Osteoblast (primary cell): ENCODE data around the gene PRPF6. TPM values are rescaled to one million over a fixed set of nuclear protein-coding genes. Genes with fewer than 3 reads are reported as not detected.

Source experiments
- DNase-seq: peaks from one replicate; pipeline ENCODE4 v3.0.0; 2011; ENCODE audit warnings: low spot score, mixed read lengths; ENCODE audit not compliant: insufficient read length; ENCODE audit errors: missing footprints
- H2AFZ ChIP-seq: 2 replicates; pipeline ENCODE4 v1.6.0; 2011; ENCODE audit warnings: mild to moderate bottlenecking, low read length
- H3K27ac ChIP-seq: 2 replicates; pipeline ENCODE4 v1.5.1; 2011; ENCODE audit warnings: mild to moderate bottlenecking, low read depth, low read length, moderate library complexity
- H3K27me3 ChIP-seq: 2 replicates; pipeline ENCODE4 v1.6.0; 2012; ENCODE audit warnings: mild to moderate bottlenecking, control low read depth, inconsistent platforms, low read length, moderate library complexity; ENCODE audit not compliant: insufficient read depth
- H3K36me3 ChIP-seq: 2 replicates; pipeline ENCODE4 v1.5.1; 2011; ENCODE audit warnings: mild to moderate bottlenecking, low read length, control low read depth, moderate library complexity; ENCODE audit not compliant: insufficient read depth
- H3K4me1 ChIP-seq: 2 replicates; pipeline ENCODE4 v1.5.1; 2011; ENCODE audit warnings: mild to moderate bottlenecking, low read length, control low read depth, moderate library complexity; ENCODE audit not compliant: insufficient read depth
- H3K4me2 ChIP-seq: 2 replicates; pipeline ENCODE4 v1.6.0; 2011; ENCODE audit warnings: mild to moderate bottlenecking, low read length; ENCODE audit not compliant: insufficient read depth
- H3K4me3 ChIP-seq: fragments of 200-600 bp; sonication (generic); 3 replicates; pipeline ENCODE4 v1.5.1; 2012; ENCODE audit warnings: mild to moderate bottlenecking, low read length, inconsistent platforms; ENCODE audit not compliant: insufficient read depth
- H3K79me2 ChIP-seq: 2 replicates; pipeline ENCODE4 v1.6.0; 2012; ENCODE audit warnings: mild to moderate bottlenecking, low read length, control low read depth, inconsistent platforms; ENCODE audit not compliant: insufficient read depth
- H3K9me3 ChIP-seq: 2 replicates; pipeline ENCODE4 v1.5.1; 2011; ENCODE audit warnings: low read depth, low read length, control low read depth
- H4K20me1 ChIP-seq: 2 replicates; pipeline ENCODE4 v1.6.0; 2012; ENCODE audit warnings: mild to moderate bottlenecking, low read length, control low read depth; ENCODE audit not compliant: insufficient read depth
- total RNA-seq: library from RNA; depleted of rRNA; stranded (reverse); fragments of >200 nt; gene quantifications from 2 replicates; pipeline ENCODE4 v1.2.3, GENCODE V29; 2012
- TF ChIP-seq, protein P1 (sequence below): IDR thresholded peaks from 2 replicates; pipeline ENCODE4 v1.5.1; 2011; ENCODE audit warnings: mild to moderate bottlenecking, low read depth, low read length, moderate library complexity; ENCODE audit errors: extremely low read depth

Gene PRPF6
- total RNA-seq, 1 donor: 56.1 TPM

DNA sequence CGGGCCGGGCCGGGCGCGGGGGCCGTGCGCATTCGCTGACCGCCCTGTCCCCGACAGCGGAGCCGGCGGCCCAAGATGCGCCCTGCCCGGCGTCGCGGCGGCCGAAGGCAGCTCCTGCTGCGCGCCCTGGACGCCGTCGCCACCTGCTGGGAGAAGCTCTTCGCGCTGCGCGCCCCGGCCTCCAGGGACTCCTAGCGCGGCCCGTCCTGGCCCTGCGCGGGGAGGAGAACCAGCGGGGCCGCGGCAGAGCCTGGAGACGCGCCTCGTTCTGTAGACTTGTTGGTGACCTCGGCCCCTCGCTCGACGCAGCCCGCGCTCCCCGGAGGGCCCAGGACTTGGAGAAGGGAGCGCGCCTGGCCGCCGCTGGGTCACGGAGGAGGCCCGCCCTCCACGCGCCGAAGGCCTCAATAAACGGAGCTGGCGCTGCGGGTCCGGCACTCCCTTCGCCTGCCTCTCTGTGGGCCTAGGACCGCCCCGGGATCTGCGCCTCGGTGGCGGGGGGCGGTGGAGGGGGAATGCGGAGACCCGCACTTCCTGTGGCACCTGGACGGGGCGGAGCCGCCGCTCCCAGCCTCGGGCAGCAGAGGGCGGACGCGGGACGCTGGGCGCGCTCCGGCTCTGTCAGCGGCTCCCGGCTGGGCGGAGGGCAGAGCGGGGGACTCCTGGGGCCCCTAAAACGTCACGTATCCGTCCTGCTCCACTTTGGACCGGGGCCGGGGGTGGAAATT is 57.8 kb downstream of the PRPF6 start:
- no peaks in the 10 kb centered on the region for H3K4me1 ChIP-seq
- no peak overlapping the region for H3K27ac ChIP-seq
- H3K4me3 ChIP-seq: peak overlapping the region; percentile 57
- peak overlapping the region; percentile 54 for H3K4me2 ChIP-seq
- H3K27me3 ChIP-seq: peaks cover 49% of the 10 kb centered on the region
- H2AFZ ChIP-seq: no peak overlapping the region
- peaks cover 13% of the 10 kb centered on the region for H4K20me1 ChIP-seq
- peak; percentile 99 for DNase-seq
- TF ChIP-seq, protein P1, sequence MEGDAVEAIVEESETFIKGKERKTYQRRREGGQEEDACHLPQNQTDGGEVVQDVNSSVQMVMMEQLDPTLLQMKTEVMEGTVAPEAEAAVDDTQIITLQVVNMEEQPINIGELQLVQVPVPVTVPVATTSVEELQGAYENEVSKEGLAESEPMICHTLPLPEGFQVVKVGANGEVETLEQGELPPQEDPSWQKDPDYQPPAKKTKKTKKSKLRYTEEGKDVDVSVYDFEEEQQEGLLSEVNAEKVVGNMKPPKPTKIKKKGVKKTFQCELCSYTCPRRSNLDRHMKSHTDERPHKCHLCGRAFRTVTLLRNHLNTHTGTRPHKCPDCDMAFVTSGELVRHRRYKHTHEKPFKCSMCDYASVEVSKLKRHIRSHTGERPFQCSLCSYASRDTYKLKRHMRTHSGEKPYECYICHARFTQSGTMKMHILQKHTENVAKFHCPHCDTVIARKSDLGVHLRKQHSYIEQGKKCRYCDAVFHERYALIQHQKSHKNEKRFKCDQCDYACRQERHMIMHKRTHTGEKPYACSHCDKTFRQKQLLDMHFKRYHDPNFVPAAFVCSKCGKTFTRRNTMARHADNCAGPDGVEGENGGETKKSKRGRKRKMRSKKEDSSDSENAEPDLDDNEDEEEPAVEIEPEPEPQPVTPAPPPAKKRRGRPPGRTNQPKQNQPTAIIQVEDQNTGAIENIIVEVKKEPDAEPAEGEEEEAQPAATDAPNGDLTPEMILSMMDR: peak; percentile 43
- H3K9me3 ChIP-seq: no peaks in the 10 kb centered on the region
- no peaks in the 10 kb centered on the region for H3K79me2 ChIP-seq
- H3K36me3 ChIP-seq: peaks cover 6% of the 10 kb centered on the region

- Histone ChIP-seq H2AFZ (no peak overlapping the region), H3K79me2 (no peaks in the 10 kb centered on the region), H3K27me3 (peaks cover 49% of the 10 kb centered on the region), H4K20me1 (peaks cover 8% of the 10 kb centered on the region), H3K36me3 (no peaks in the 10 kb centered on the region), H3K9me3 (no peaks in the 10 kb centered on the region), H3K27ac (no peak overlapping the region), H3K4me3 (peak overlapping the region; percentile 57), H3K4me2 (peak overlapping the region; percentile 54), H3K4me1 (no peaks in the 10 kb centered on the region)
- DNase-seq: peak; percentile 88
- TF ChIP-seq, protein P1: no peak
Measured at GRCh38 chr20:64039293-64040160, 58.6 kb downstream of the PRPF6 start.

DNA sequence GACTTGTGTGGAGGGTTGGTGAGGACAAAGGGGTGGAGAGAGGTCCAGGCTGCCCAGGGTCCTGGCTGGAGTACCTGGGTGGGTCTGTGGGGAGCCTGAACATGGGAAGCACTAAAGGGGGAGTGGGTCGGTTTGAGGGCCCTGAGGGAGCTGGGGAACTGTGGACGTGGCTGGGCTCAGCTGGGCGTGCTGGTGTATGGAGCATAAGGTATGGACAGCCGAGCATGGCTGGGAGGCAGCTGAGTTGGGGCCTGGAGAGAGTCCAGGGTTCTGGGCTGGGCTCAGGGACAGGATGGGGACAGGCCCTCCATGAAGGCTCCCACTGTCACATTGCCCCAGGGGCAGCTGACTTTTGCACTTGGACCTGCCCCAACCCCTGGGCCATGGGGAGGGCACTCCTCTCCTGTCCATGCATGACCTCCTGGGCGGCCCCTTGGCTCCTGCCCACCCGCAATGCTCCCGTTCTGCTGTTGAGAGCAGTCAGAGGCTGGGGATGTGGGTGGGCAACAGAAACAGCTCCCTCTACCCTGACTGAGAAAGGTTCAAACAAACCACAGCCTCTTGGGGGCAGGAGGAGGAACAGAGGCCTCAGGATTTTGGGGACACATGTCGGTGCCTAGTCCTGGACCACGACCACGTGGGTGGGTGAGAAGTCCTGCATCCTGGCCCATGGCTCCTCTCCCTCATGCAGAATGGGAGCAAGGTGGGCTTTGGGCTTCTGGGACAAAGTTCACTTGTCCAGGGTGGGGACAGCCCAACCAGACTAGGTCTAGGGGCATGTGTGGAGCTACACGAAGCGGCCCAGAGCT is 59.5 kb downstream of the PRPF6 start:
- no peak for DNase-seq
- Histone ChIP-seq H3K4me2 (no peak overlapping the region), H3K79me2 (no peaks in the 10 kb centered on the region), H3K4me1 (no peaks in the 10 kb centered on the region), H2AFZ (no peak overlapping the region), H3K36me3 (no peaks in the 10 kb centered on the region), H3K27ac (no peak overlapping the region), H3K27me3 (peaks cover 49% of the 10 kb centered on the region), H3K4me3 (no peak overlapping the region), H3K9me3 (no peaks in the 10 kb centered on the region), H4K20me1 (peaks cover 8% of the 10 kb centered on the region)
- TF ChIP-seq, protein P1: no peak
